Measurements from ENCODE around the gene SRXN1. TPM values are rescaled to one million over a fixed set of nuclear protein-coding genes. Genes with fewer than 3 reads are reported as not detected.

Gene SRXN1
- total RNA-seq, 3 donors from 2014 or later: 28.5 to 39.8 (median 38.5) TPM

DNA sequence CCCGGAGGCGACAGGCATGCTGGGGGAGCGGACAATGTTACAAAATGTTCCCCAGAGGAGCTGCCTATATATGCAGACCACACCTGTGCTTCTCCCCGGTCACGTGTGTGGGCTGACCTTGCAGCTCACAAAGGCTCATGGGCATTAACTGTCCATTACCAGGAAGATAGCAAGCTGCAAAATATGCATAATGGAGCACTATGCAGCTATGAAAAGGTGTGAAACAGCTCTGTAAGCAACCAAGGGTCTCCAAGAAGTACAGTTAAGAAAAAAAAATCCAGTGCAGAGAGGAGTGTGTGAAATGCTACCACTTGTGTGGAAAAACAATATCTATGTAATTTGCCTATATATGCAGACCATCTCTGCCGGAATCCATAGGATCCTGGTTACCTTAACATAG is 52.3 kb downstream of the SRXN1 start:
- Mint-ChIP-seq H3K9me3 (no peaks in the 10 kb centered on the region), H3K4me1 (ENCODE audit: low read depth) (no peaks in the 10 kb centered on the region), H3K36me3 (ENCODE audit: insufficient read depth) (no peaks in the 10 kb centered on the region), H3K27me3 (ENCODE audit: low read depth) (peaks cover 13% of the 10 kb centered on the region), H3K4me3 (no peak overlapping the region)
- no peak for ATAC-seq
- DNase-seq: no peak

DNA sequence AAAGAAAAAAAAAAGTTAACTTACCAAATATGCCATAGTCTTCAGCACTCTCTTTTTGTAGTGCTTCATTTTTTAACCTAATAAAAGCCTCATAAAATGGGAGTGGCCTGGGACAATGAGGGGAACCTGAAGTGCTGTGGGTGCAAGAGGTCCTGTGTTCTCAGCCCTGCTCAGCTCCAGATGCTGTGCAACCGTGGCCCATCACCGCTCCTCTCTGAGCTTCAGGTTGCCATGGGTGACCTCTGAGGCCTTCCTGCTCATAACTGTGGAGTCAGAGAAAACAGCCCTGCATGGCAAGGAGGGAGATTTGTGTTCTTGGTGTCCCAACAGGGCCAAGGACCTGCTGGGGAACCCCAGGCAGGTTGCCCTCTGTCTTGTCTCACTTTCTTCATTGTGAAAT is 52.9 kb downstream of the SRXN1 start:
- Mint-ChIP-seq H3K4me3 (no peak overlapping the region), H3K9me3 (no peaks in the 10 kb centered on the region), H3K4me1 (ENCODE audit: low read depth) (no peaks in the 10 kb centered on the region), H3K27me3 (ENCODE audit: low read depth) (peaks cover 13% of the 10 kb centered on the region), H3K36me3 (ENCODE audit: insufficient read depth) (no peaks in the 10 kb centered on the region)
- DNase-seq (no peak), ATAC-seq (no peak)

DNA sequence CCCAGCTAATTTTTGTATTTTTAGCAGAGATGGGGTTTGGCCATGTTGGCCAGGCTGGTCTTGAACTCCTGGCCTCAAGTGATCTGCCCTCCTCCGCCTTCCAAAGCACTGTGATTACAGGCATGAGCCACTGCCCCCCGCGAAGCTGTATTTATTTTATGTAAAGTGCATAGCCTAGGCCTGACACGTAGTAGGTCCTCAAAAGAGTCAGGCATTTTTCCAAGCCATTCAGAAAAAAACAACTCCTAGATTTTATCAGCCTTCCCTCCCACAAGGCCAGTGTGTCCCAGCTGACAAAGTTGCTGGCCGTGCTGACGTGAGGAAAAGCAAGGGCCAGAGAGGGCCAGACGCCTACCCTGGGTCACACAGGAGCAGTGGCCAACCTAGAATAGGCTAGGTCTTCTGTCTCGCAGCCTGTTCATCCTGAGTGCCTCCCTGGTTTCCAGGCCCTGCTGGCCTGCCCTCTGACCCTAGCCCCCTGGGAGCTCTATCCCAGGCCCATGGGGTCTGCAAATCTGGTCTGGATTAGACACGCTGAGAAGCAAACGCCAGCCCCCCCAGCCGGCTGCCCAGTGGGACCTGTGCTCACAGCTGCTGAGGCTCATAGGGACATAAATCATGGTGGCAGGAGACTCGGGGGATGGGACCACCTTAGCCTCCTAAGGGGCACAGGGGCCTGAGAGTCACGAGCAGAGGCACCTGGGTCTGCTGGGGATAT is 54.7 kb downstream of the SRXN1 start:
- Mint-ChIP-seq H3K9me3 (no peaks in the 10 kb centered on the region), H3K4me1 (ENCODE audit: low read depth) (no peaks in the 10 kb centered on the region), H3K4me3 (no peak overlapping the region), H3K27me3 (ENCODE audit: low read depth) (peaks cover 11% of the 10 kb centered on the region), H3K36me3 (ENCODE audit: insufficient read depth) (no peaks in the 10 kb centered on the region)
- no peak for DNase-seq
- no peak for ATAC-seq

DNA sequence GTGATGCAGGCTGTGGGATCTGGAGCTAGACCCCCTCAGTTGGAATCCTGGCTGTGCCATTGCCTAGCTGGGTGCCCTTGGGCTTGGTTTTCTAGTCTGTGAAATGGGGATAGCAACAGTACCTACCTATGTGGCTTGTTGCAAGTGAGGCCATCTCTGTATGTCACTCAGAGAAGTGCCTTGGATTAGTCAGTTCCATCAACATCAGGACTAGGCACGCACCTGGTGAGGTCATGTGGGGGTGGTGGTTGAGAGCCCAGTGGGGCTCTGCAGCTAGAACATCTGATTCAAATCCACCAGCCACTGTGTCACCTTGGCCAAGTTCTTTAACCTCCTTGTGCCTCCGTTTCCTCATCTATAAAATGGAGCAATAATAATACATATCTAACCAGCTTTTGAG is 55.4 kb downstream of the SRXN1 start:
- Mint-ChIP-seq H3K4me1 (ENCODE audit: low read depth) (no peaks in the 10 kb centered on the region), H3K4me3 (no peak overlapping the region), H3K9me3 (no peaks in the 10 kb centered on the region), H3K27me3 (ENCODE audit: low read depth) (peaks cover 14% of the 10 kb centered on the region), H3K36me3 (ENCODE audit: insufficient read depth) (no peaks in the 10 kb centered on the region)
- ATAC-seq (no peak), DNase-seq (no peak)

Other genes starting within 250 kb of the SRXN1 start
- gene RBCK1, start 244.9 kb downstream of the SRXN1 start, total RNA-seq: 100 to 1,000 TPM in 2 of 3 donors, 10 to 100 TPM in 1; 87.1 to 104 (median 103) TPM
- 10 to 100 TPM; 21.2 to 25.5 (median 23.9) TPM for gene TBC1D20, start 190.7 kb downstream of the SRXN1 start, total RNA-seq
- gene CSNK2A1, start 109.4 kb downstream of the SRXN1 start, total RNA-seq: 100 to 1,000 TPM; 183 to 191 (median 187) TPM
- gene TCF15, start 42.9 kb downstream of the SRXN1 start, total RNA-seq: under 1 TPM in 1 of 3 donors, not detected in 2; 0.21 TPM
- gene SCRT2, start 22.6 kb upstream of the SRXN1 start, total RNA-seq: not detected
- not detected for gene SLC52A3, start 115.3 kb upstream of the SRXN1 start, total RNA-seq
- gene FAM110A, start 180.5 kb upstream of the SRXN1 start, total RNA-seq: 1 to 10 TPM; 6.8 to 8.9 (median 7.9) TPM

Measured in activated T-cell treated with anti-CD3 and anti-CD28 coated beads, Interleukin-2, amount 50 U/mL, for 4 hours (primary cell).